ENCODE measurements around the gene TMEM52B.

The TMEM52B gene

GRCh38 chr12:10171973-10172728 is 6.7 kb upstream of the TMEM52B start, which contains the start of gene OLR1:
Gene OLR1, minus strand, starts transcription at chr12:10172132. Its CDS starts 55 bp downstream, at chr12:10172077.
- no peak for TF ChIP-seq CTCF (conservative IDR thresholded peaks at IDR 0.05)
- no peak within 1 kb of the TSS for H3K27ac ChIP-seq

GRCh38 chr12:10174986-10175614 is 3.7 kb upstream of the TMEM52B start:
- no peak overlapping the region for H3K27ac ChIP-seq
- TF ChIP-seq CTCF (conservative IDR thresholded peaks at IDR 0.05), result no peak

- TF ChIP-seq CTCF (conservative IDR thresholded peaks at IDR 0.05), result peak; percentile 39
- H3K27ac ChIP-seq, result no peak overlapping the region
Observed at GRCh38 chr12:10175846-10176636, 2.8 kb upstream of the TMEM52B start.

DNA sequence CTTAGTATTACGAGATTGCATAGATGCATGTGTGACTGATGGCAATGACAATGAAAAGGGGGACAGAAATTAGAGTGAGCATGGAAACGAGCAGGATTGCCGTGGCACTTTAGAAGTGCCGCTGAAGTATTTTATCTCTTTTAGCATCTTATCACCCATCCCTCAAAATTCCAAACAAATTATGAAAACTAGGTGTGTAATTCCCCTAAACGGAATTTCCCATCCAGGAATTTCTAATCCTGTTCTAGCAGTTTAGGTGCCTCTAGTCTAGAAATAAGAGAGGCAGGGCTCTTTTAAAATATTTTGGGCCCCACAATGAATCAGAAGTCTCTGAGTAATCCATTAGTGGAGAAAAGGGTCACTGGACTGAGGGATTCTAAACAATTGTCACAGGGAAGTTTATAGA is 947 bp downstream of the TMEM52B start:
- TF ChIP-seq CTCF (conservative IDR thresholded peaks at IDR 0.05), result no peak
- no peak overlapping the region for H3K27ac ChIP-seq

- no peak overlapping the region for H3K27ac ChIP-seq
- no peak for TF ChIP-seq CTCF (conservative IDR thresholded peaks at IDR 0.05)
Observed at GRCh38 chr12:10182354-10183049, 3.7 kb downstream of the TMEM52B start.

DNA sequence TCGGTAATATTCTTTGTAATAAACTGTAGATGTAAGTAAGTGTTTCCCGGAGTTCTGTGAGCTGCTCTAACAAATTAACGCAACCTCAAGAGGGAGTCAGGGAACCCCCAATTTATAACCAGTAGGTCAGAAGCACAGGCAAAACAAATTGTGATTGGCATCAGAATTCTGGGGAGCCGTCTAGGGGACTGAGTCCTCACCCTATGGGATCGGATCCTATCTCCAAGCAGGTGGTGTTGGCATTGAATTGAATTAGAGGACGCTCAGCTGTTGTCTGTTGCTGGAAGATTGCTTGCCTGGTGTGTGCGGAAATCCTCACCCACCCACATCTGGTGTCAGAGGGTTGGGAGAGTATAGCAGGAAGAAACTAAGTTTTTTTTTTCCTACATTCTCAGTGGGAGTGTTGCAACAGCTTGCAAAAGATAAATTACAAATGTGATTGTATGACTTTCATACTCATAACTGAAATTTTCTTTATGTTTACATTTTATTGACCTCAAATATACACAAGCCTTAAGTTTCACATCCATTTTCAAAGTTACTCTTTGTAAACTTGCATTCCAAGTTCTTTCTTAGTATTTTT is 5.5 kb downstream of the TMEM52B start:
- TF ChIP-seq CTCF (conservative IDR thresholded peaks at IDR 0.05), result no peak
- no peak overlapping the region for H3K27ac ChIP-seq
